ENCODE data around the gene CNGB1.
A peak's percentile ranks its signal among the peaks of the same experiment; 100 is the strongest.
"Not testable (repeated sequence)": the region's sequence is repeated elsewhere in the genome, so short reads cannot be mapped to it uniquely, and the experiment has no call there.

CNGB1 gene

GRCh38 chr16:57997176-57997527 is 26.2 kb upstream of the CNGB1 start:
- DNase-seq (ENCODE audit: low spot score), result no peak

- no peak for DNase-seq (ENCODE audit: low spot score)
Measured at GRCh38 chr16:57996406-57997175, 25.7 kb upstream of the CNGB1 start.

DNA sequence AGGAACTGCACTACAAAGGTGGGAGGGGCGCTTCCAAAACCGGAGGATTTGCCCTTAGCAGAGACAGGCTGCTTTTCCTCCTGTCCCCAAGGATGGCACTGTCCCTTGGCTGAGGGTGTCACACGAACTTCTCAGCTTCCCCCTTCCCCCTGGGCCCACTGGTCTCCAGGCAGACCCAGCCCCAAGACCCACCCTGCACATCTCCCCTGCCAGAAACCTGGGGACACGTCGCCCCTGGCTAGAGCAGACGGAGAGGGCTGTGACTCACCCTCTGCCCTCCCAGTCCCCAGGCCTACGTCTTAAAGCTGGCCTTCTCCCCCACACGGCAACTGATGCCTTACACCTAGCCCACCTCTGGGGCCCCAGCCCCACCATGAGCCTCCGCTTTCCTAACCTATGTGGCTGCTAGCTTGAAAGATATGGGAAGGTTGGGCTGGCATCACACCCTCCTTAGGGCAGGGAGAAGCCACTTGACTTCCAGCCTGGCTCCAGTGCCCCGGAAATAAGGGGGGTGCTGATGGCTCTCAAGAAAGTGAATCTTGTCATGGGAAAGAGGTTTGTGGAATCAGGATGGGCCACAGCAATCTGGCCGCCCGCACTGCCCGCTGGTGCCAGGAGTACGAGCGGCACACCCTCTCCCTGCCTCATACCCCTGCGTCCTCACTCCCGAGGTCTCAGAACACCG is 24.9 kb upstream of the CNGB1 start:
- no peak for DNase-seq (ENCODE audit: low spot score)

GRCh38 chr16:57994778-57995177 is 23.9 kb upstream of the CNGB1 start:
- DNase-seq (ENCODE audit: low spot score), result peak; percentile 75

- no peak for DNase-seq (ENCODE audit: low spot score)
Measured at GRCh38 chr16:57994361-57994760, 23.4 kb upstream of the CNGB1 start.

DNA sequence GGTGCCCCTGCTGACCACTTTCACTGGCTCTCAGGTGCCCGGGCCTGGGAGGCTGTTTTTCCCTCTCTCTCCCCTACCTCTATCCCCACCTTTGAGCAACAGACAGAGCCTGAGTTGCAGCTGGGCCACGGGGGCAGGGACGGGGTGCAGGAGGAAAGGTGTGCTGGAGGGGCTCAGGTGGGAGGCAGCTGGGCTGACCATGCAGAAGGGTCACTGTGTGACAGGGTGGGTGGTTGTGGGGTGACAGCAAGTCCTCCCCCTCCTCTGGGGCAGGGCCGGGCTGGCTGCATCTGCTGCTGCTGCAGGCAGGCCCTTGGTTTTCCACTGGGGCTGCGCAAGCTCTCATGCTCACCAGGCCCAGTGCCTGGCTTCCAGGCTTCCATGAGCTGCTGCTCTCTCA is 23.0 kb upstream of the CNGB1 start:
- DNase-seq (ENCODE audit: low spot score), result no peak

- no peak for DNase-seq (ENCODE audit: low spot score)
Measured at GRCh38 chr16:57993438-57993837, 22.5 kb upstream of the CNGB1 start.

DNA sequence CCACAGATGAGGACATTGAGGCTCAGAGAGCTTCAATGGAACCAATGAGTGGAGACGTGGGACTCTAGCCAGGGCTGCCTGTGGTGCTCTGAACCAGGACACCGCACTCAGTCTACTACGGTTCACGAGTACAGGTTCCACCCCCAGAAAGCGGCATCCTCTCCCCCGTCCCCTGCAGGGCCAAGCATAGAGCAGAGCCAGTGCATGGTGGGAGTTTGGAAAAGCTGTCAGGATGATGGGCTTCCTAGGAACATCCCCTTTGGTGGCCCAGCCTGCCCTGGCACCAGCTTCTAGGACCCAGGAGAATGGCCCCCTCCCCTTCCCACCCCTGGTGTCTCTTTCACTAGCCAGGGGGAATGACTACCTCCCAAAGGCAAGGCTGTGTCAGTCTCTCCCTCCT is 21.2 kb upstream of the CNGB1 start:
- DNase-seq (ENCODE audit: low spot score), result no peak

DNA sequence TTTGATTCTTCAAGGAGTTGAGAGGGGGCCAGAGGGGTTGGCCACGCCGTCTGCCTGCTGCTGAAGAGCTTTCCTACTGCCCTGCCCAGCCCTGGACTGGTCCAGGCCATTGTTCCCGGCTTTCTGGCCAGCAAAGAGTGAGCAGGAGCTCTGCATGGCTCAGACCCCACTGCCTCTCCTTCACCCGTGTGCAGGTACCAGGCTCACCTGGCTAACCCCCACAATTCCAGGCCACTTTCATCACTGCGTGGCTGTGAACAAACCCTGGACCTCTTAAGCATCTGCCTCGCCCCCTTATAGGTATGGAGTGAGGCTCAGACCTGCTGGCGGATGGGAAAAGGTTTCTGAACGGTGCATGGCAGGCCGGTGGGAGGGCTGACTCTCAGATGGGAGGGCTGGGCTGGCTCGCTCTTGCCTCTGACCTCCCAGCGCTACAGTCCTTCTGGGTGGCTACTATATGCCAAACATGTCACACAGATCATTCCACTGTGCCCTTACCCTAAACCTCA is 20.7 kb upstream of the CNGB1 start:
- DNase-seq (ENCODE audit: low spot score), result no peak

- DNase-seq (ENCODE audit: low spot score), result no peak
Measured at GRCh38 chr16:57988929-57989328, 18.0 kb upstream of the CNGB1 start.

GRCh38 chr16:57987441-57988177 is 16.7 kb upstream of the CNGB1 start:
- no peak for DNase-seq (ENCODE audit: low spot score)

DNA sequence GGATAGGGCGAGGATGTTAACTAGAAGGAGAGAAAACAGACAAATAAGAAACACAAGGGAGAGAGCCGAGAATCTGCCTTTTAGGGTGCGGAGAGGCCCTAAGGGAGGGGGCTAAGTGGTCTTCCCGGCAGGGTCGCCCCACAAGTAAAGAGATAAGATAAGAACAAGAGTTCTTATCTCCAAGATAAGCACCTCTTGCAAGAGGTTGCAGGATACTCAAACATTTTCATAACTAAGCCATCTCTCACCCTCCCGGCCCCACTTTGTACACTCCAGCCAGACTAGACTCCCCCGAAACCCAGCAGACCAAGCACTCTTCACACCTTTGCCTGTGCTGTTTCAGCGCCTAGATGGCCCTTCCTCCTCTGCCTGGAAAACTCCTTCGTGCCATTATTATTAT is 15.3 kb upstream of the CNGB1 start:
- no peak for DNase-seq (ENCODE audit: low spot score)

DNA sequence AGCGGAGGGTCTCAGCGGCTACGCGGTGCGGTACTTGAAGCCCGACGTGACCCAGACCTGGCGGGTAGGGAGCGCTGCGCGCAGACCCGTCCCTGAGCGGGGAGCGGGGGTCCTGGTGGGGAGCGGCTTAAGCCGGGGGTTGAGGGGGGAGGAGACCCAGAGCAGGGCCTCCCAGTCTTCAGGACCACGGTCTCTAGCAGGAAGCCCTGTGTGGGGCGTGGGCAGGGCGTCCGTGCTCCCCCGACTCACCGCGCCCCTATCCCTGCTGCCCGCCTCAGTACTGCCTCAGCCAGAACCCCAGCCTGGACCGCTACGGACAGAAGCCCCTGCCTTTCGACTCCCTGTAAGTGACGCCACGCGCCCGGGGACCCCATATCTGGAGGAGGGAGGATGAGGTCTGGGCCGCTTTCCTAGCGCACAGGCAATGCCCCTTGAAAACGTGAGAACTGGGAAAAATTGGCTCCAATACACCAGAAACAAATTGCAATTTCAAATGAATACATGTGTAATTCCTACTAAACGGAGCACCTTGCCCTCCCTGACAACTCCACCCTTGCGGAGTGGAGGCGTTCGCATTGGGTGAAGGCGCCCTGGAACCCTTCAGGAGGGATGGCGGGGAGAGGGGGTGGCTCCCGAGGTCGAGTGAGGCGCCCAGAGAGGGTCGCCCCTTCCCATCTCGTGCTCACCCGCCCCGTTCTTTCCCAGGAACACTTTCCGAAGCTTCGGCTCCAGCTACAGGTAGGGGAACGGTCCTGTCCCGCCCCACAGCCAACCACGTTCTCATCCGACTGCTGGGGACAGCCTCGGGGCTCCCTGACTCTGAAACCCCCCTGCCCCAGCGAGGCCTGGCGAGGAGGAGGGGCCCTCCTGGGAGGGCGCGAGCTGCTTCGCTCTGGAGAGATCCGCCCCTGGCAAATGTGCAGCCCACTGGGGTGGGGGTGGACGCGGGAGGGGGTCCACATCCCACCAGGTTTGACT is 14.6 kb upstream of the CNGB1 start:
- no peak for DNase-seq (ENCODE audit: low spot score)

- no peak for DNase-seq (ENCODE audit: low spot score)
Measured at GRCh38 chr16:57984443-57985203, 13.7 kb upstream of the CNGB1 start.

DNA sequence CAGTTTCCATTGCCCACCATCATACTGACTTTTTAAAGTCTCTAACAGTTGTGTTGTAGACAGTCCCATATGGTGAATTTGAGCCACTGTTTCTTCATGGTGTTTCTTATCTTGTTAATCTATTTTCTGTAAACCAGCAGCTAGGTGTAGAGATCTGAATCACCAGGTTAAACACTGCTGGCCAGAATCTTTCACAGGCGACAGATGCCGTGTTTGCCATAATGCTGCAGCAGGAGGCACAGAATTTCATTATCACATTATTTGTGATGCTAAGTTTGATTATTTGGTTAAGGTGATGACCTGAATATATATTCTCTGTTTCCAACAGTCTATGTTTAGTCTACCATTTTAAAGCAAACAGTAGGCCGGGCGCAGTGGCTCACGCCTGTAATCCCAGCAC is 11.5 kb upstream of the CNGB1 start:
- DNase-seq (ENCODE audit: low spot score), result no peak

DNA sequence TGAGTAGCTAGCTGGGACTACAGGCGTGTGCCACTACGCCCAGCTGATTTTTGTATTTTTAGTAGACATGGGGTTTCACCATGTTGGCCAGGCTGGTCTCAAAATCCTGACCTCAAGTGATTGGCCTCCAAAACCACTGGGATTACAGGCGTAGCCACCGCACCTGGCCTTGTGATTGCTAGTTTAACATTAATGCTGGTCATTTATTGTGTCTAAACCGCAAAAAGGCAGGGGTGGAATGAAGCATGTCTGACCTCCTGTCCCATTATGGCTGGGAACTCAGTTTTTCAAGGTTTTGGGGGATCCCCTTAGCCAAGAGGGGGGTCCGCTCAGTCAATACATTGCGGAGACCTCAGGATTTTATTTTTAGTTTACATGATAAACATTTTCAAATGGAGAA is 10.7 kb upstream of the CNGB1 start:
- DNase-seq (ENCODE audit: low spot score), result no peak

GRCh38 chr16:57979006-57979585 is 8.2 kb upstream of the CNGB1 start:
- no peak for DNase-seq (ENCODE audit: low spot score)

DNA sequence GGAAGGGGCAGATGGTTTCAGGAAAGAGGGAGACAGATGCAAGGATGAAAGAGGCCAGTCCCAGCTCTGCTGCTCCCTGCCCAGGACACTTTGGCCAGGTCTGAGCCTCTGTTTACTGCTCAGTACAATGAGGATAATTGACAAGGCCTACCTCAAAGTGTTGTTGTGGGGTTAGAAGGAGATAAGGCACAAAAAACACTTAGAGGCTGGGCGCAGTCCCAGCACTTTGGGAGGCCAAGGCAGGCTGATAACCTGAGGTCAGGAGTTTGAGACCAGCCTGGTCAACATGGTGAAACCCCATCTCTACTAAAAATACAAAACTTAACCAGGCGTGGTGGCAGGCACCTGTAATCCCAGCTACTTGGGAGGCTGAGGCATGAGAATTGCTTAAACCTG is 7.1 kb upstream of the CNGB1 start:
- DNase-seq (ENCODE audit: low spot score), result not testable (repeated sequence)

DNA sequence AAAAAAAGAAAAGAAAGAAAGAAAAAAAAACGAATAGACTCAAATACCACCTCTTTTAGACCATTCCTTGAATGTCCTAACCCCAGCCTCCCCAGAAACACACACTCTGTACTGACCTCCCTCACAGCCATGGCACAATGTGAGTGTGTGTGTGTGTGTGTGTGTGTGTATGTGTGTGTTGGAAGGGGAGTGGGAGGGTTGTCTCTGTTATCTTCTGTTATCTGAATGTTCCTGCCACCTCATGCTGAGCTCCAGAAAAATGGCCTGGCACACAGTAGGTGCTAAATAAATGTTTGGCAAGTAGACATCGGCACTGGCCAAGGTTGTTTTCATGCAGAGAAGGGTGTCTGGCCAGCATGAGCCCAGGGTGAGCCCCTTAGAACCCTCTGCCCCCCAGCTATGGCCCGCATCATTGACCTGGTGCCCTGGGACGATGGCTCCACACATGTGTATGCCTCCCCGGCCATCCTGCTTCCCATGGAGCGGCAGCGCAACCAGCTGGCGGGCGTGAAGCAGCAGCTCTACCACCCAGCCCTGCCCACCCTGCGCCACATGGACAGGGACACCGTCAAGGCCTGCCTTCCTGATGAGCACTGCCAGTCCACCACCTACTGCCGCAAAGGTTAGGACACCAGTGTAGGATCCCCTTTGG is 6.6 kb upstream of the CNGB1 start:
- no peak for DNase-seq (ENCODE audit: low spot score)

- DNase-seq (ENCODE audit: low spot score), result no peak
Measured at GRCh38 chr16:57976331-57976796, 5.4 kb upstream of the CNGB1 start.

All from HuH-7.5 (cell line).